Mesendoderm (in vitro differentiated cells): ENCODE data around the gene ZNF473.

Experiments
- DNase-seq: peaks from one replicate; pipeline ENCODE4 v3.0.0; 2013
- H2AK5ac ChIP-seq: 2 replicates; pipeline ENCODE4 v1.6.1; 2013; ENCODE audit warnings: low read length, inconsistent platforms
- H2BK120ac ChIP-seq: 2 replicates; pipeline ENCODE4 v1.6.1; 2013; ENCODE audit warnings: low read depth, mild to moderate bottlenecking, low read length, moderate library complexity, mixed read lengths
- H2BK15ac ChIP-seq: replicated peaks from 2 replicates; pipeline ENCODE4 v1.6.1; 2013; ENCODE audit warnings: low read depth, mild to moderate bottlenecking, moderate library complexity
- H2BK5ac ChIP-seq: 2 replicates; pipeline ENCODE4 v1.6.1; 2013; ENCODE audit warnings: low read length, inconsistent platforms
- H3K18ac ChIP-seq: 2 replicates; pipeline ENCODE4 v1.6.1; 2013; ENCODE audit warnings: mild to moderate bottlenecking, low read length, mixed read lengths
- H3K23ac ChIP-seq: one replicate; pipeline ENCODE4 v1.6.1; 2013; ENCODE audit warnings: low read length
- H3K27ac ChIP-seq: 2 replicates; pipeline ENCODE4 v1.5.1; 2013; ENCODE audit warnings: low read depth, mild to moderate bottlenecking, inconsistent platforms, low read length, moderate library complexity
- H3K27me3 ChIP-seq: 2 replicates; pipeline ENCODE4 v1.6.1; 2013; ENCODE audit warnings: low read length, control low read depth, mild to moderate bottlenecking, inconsistent platforms; ENCODE audit not compliant: insufficient read depth, poor library complexity
- H3K36me3 ChIP-seq: 2 replicates; pipeline ENCODE4 v1.6.1; 2013; ENCODE audit warnings: low read length, inconsistent platforms; ENCODE audit not compliant: control insufficient read depth, insufficient read depth
- H3K4ac ChIP-seq: one replicate; pipeline ENCODE4 v1.6.1; 2013; ENCODE audit warnings: low read depth, mild to moderate bottlenecking, low read length, moderate library complexity
- H3K4me1 ChIP-seq: 2 replicates; pipeline ENCODE4 v1.6.1; 2013; ENCODE audit warnings: low read depth, low read length, inconsistent platforms; ENCODE audit not compliant: control insufficient read depth
- H3K4me2 ChIP-seq: 2 replicates; pipeline ENCODE4 v1.6.1; 2013; ENCODE audit warnings: low read length
- H3K4me3 ChIP-seq: 2 replicates; pipeline ENCODE4 v1.5.1; 2013; ENCODE audit warnings: mild to moderate bottlenecking, low read length
- H3K56ac ChIP-seq: one replicate; pipeline ENCODE4 v1.6.1; 2013; ENCODE audit warnings: low read length
- H3K79me1 ChIP-seq: 2 replicates; pipeline ENCODE4 v1.6.1; 2013; ENCODE audit warnings: low read length, inconsistent platforms
- H3K79me2 ChIP-seq: 2 replicates; pipeline ENCODE4 v1.6.1; 2013; ENCODE audit warnings: mild to moderate bottlenecking, low read length; ENCODE audit not compliant: control insufficient read depth, insufficient read depth
- H3K9ac ChIP-seq: 2 replicates; pipeline ENCODE4 v1.6.1; 2013; ENCODE audit warnings: low read length, inconsistent platforms
- H4K5ac ChIP-seq: one replicate; pipeline ENCODE4 v1.6.1; 2013; ENCODE audit warnings: low read length
- H4K8ac ChIP-seq: one replicate; pipeline ENCODE4 v1.6.1; 2013; ENCODE audit warnings: low read depth, mild to moderate bottlenecking, control low read depth, low read length, moderate library complexity
- WGBS: extraction: QIAGEN DNeasy Blood & Tissue Kit; methylation state at CpG from one replicate; pipeline ENCODE4 v1.1.7; 2013; ENCODE audit warnings: low lambda C conversion rate, missing lambda C conversion rate; ENCODE audit not compliant: insufficient coverage; ENCODE audit errors: extremely low coverage; 5-methylcytosine and 5-hydroxymethylcytosine counted together

The ZNF473 gene

GRCh38 chr19:50000038-50000840 lies 25.6 kb upstream of the ZNF473 start:
- Histone ChIP-seq H2BK5ac (no peak overlapping the region), H3K4me2 (no peak overlapping the region), H3K79me2 (no peaks in the 10 kb centered on the region), H2BK15ac (no peak overlapping the region), H3K79me1 (no peaks in the 10 kb centered on the region), H3K4me1 (no peaks in the 10 kb centered on the region), H3K18ac (no peak overlapping the region), H3K27ac (no peak overlapping the region), H4K5ac (no peak overlapping the region), H4K8ac (no peak overlapping the region), H3K56ac (no peak overlapping the region), H3K9ac (no peak overlapping the region), H3K4ac (no peak overlapping the region), H3K23ac (no peak overlapping the region), H3K27me3 (no peaks in the 10 kb centered on the region), H3K36me3 (no peaks in the 10 kb centered on the region), H2AK5ac (no peak overlapping the region), H2BK120ac (no peak overlapping the region), H3K4me3 (no peak overlapping the region)
- no peak for DNase-seq
- WGBS, result no CpG with 5 or more reads among the region's 20 CpGs

- Histone ChIP-seq H3K4ac (no peak overlapping the region), H2BK120ac (no peak overlapping the region), H3K36me3 (no peaks in the 10 kb centered on the region), H3K27ac (no peak overlapping the region), H3K23ac (no peak overlapping the region), H4K8ac (no peak overlapping the region), H2AK5ac (no peak overlapping the region), H3K79me1 (no peaks in the 10 kb centered on the region), H2BK15ac (no peak overlapping the region), H3K4me3 (no peak overlapping the region), H4K5ac (no peak overlapping the region), H3K4me1 (no peaks in the 10 kb centered on the region), H2BK5ac (no peak overlapping the region), H3K4me2 (no peak overlapping the region), H3K18ac (no peak overlapping the region), H3K56ac (no peak overlapping the region), H3K79me2 (no peaks in the 10 kb centered on the region), H3K27me3 (no peaks in the 10 kb centered on the region), H3K9ac (no peak overlapping the region)
- no peak for DNase-seq
- WGBS, result no CpG with 5 or more reads among the region's 16 CpGs
Measured at GRCh38 chr19:50000841-50001557, 24.8 kb upstream of the ZNF473 start.

- H3K4ac ChIP-seq, result no peak overlapping the region
- no peak overlapping the region for H2BK15ac ChIP-seq
- H2AK5ac ChIP-seq, result no peak overlapping the region
- no peak overlapping the region for H3K27ac ChIP-seq
- no peaks in the 10 kb centered on the region for H3K79me1 ChIP-seq
- H2BK120ac ChIP-seq, result no peak overlapping the region
- H3K36me3 ChIP-seq, result peaks cover under 1% of the 10 kb centered on the region
- H4K8ac ChIP-seq, result no peak overlapping the region
- no peak overlapping the region for H2BK5ac ChIP-seq
- H3K9ac ChIP-seq, result no peak overlapping the region
- no peaks in the 10 kb centered on the region for H3K4me1 ChIP-seq
- no peaks in the 10 kb centered on the region for H3K27me3 ChIP-seq
- no peak overlapping the region for H3K23ac ChIP-seq
- H3K79me2 ChIP-seq, result no peaks in the 10 kb centered on the region
- no peak overlapping the region for H3K18ac ChIP-seq
- no peak overlapping the region for H3K4me2 ChIP-seq
- H4K5ac ChIP-seq, result no peak overlapping the region
- no peak overlapping the region for H3K4me3 ChIP-seq
- no CpG with 5 or more reads among the region's 8 CpGs for WGBS
- no peak overlapping the region for H3K56ac ChIP-seq
- DNase-seq, result no peak
Measured at GRCh38 chr19:50001775-50002174, 24.0 kb upstream of the ZNF473 start.

GRCh38 chr19:50002386-50002960 lies 23.3 kb upstream of the ZNF473 start:
- Histone ChIP-seq H3K79me1 (no peaks in the 10 kb centered on the region), H3K56ac (no peak overlapping the region), H3K4me1 (no peaks in the 10 kb centered on the region), H3K23ac (no peak overlapping the region), H2BK120ac (no peak overlapping the region), H3K27me3 (no peaks in the 10 kb centered on the region), H3K4me3 (no peak overlapping the region), H3K18ac (no peak overlapping the region), H2AK5ac (no peak overlapping the region), H3K9ac (no peak overlapping the region), H2BK15ac (no peak overlapping the region), H3K79me2 (no peaks in the 10 kb centered on the region), H3K4me2 (no peak overlapping the region), H4K8ac (no peak overlapping the region), H3K27ac (no peak overlapping the region), H2BK5ac (no peak overlapping the region), H3K4ac (no peak overlapping the region), H4K5ac (no peak overlapping the region), H3K36me3 (peaks cover 3% of the 10 kb centered on the region)
- WGBS, result no CpG with 5 or more reads among the region's 6 CpGs
- DNase-seq, result no peak

GRCh38 chr19:50003254-50003788 lies 22.5 kb upstream of the ZNF473 start:
- no peak overlapping the region for H4K5ac ChIP-seq
- H3K79me2 ChIP-seq, result no peaks in the 10 kb centered on the region
- H3K36me3 ChIP-seq, result peaks cover 3% of the 10 kb centered on the region
- no peaks in the 10 kb centered on the region for H3K27me3 ChIP-seq
- no peak overlapping the region for H3K4me3 ChIP-seq
- no peaks in the 10 kb centered on the region for H3K4me1 ChIP-seq
- no peak overlapping the region for H2BK120ac ChIP-seq
- H3K4ac ChIP-seq, result no peak overlapping the region
- no peak overlapping the region for H2AK5ac ChIP-seq
- H3K56ac ChIP-seq, result no peak overlapping the region
- no peak overlapping the region for H3K4me2 ChIP-seq
- H3K27ac ChIP-seq, result no peak overlapping the region
- H2BK5ac ChIP-seq, result no peak overlapping the region
- H4K8ac ChIP-seq, result no peak overlapping the region
- no peak overlapping the region for H2BK15ac ChIP-seq
- no peak overlapping the region for H3K9ac ChIP-seq
- H3K79me1 ChIP-seq, result no peaks in the 10 kb centered on the region
- WGBS, result no CpG with 5 or more reads among the region's 17 CpGs
- no peak overlapping the region for H3K23ac ChIP-seq
- DNase-seq, result no peak
- H3K18ac ChIP-seq, result no peak overlapping the region
